Kidney epithelial cell (primary cell): ENCODE data around the gene SPTBN1. TPM values are rescaled to one million over a fixed set of nuclear protein-coding genes. Genes with fewer than 3 reads are reported as not detected.

ENCODE experiments used
- DNase-seq: peaks from one replicate; pipeline ENCODE4 v3.0.0-alpha.2; 2010; ENCODE audit warnings: low read depth
- H3K27me3 ChIP-seq: 2 replicates; pipeline ENCODE4 v1.6.0; 2011; ENCODE audit warnings: low read length; ENCODE audit not compliant: control insufficient read depth, insufficient read depth
- H3K36me3 ChIP-seq: 2 replicates; pipeline ENCODE4 v1.5.1; 2011; ENCODE audit warnings: low read length; ENCODE audit not compliant: control insufficient read depth, insufficient read depth
- H3K4me3 ChIP-seq: 2 replicates; pipeline ENCODE4 v1.5.1; 2011; ENCODE audit warnings: low read depth, mild to moderate bottlenecking, control low read depth, low read length
- total RNA-seq: library from RNA; depleted of rRNA; stranded (reverse); fragments of >200 nt; gene quantifications from 2 replicates; pipeline ENCODE4 v1.2.3, GENCODE V29; 2015
- TF ChIP-seq, protein P1 (sequence below): IDR thresholded peaks from 2 replicates; pipeline ENCODE4 v1.5.1; 2011; ENCODE audit warnings: mild to moderate bottlenecking, moderate library complexity, low read length, control low read depth, inconsistent platforms; ENCODE audit not compliant: insufficient read depth, poor library complexity, severe bottlenecking

Gene SPTBN1
- total RNA-seq, 1 donor from 2014 or later, result 492 TPM

DNA sequence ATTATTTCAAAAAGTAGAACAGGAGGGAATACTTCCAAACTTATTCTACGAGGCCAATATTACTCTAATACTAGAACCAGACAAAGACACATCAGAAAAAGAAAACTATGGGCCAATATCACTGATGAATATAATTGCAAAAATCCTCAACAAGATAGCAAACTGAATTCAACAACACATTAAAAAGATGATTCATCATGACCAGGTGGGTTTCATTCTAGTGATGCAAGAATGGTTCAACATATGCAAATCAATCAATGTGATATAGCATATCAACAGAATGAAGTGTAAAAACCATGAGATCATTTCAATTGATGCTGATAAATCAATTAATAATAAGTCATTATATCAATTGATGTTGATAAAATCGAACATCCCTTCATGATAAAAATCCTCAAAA, 244.9 kb downstream of the SPTBN1 start:
- H3K4me3 ChIP-seq, result no peak overlapping the region
- H3K27me3 ChIP-seq, result no peaks in the 10 kb centered on the region
- TF ChIP-seq, protein P1, sequence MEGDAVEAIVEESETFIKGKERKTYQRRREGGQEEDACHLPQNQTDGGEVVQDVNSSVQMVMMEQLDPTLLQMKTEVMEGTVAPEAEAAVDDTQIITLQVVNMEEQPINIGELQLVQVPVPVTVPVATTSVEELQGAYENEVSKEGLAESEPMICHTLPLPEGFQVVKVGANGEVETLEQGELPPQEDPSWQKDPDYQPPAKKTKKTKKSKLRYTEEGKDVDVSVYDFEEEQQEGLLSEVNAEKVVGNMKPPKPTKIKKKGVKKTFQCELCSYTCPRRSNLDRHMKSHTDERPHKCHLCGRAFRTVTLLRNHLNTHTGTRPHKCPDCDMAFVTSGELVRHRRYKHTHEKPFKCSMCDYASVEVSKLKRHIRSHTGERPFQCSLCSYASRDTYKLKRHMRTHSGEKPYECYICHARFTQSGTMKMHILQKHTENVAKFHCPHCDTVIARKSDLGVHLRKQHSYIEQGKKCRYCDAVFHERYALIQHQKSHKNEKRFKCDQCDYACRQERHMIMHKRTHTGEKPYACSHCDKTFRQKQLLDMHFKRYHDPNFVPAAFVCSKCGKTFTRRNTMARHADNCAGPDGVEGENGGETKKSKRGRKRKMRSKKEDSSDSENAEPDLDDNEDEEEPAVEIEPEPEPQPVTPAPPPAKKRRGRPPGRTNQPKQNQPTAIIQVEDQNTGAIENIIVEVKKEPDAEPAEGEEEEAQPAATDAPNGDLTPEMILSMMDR, result no peak
- no peak for DNase-seq
- H3K36me3 ChIP-seq, result no peaks in the 10 kb centered on the region

DNA sequence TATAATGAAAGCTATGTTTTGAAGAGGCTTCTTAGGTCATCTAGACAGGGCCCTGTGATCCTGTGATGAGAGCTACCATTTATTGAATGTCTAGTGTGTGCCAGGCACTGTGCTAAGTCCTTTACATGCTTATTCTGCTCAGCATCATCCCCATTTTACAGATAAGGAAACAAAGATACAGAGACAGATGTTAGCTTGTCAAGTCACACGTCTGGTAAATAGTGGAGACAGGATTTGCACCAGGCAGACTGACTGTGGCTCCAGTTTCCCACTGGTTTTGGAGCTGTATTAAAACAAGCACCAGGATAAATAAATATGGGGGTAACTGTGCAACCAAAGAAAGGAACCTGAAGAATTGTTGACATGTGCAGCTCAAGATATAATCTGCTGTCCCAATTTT, 248.1 kb downstream of the SPTBN1 start:
- no peak for DNase-seq
- Histone ChIP-seq H3K27me3 (no peaks in the 10 kb centered on the region), H3K36me3 (no peaks in the 10 kb centered on the region), H3K4me3 (no peak overlapping the region)
- TF ChIP-seq, protein P1, result no peak

DNA sequence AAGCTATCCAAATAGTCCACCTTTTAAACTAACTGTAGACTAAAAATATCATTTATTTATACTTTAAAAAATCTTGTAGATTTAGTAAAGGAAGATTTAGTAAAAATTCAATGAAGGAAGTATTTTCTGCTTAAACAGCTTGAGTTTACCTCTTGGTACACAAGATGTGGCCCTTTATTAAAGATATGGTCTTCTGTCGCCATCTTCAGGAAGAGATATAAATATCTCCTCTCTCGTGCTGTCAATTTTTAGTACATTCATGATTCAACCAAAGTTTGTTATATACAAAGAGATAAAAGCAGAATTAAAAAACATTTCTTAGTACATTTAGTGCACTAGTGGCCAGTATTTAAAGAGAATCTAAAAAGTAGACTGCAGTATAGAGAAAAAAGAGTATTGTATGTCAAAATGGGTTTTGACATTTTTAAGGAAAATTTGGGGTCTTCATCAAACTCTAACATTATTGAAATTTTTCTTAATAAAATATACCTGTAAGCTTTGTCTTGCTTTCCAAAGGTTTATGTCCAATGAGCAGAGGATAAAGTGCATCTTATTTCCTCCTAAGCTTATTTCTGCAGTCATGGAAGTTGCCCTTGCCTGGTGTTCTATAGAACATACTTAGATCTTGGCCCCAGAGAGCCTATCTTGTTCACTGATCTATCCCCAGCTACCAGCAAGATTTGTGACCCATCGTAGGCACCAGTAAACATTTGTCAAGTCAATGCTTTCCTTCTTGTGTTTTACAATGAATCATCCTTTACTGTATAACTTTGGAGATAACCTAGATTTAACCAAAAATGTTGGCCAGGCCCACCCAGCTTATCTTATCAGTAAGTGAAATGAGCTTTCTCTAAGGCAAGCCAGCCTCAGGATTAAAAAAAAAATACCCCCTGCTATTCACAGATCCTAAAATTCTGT, 248.8 kb downstream of the SPTBN1 start:
- no peak for DNase-seq

DNA sequence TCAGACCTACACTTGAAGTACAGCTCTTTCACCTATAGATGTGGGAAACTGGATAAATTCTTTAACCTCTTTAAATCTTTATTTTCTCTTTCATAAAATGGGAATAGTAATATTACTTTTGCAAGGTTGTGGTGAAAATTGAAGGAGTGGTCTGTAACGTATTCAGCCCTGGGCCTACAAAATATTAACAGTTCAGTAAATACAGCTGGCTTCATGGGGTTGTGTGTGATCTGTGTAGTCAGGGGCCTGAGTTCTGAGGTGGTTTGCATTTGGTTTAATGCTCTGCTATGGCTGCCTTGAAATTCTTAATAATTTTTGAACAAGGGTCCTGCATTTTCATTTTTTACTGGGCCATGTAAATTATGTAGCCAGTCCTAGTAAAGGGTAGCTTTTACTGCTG, 250.5 kb downstream of the SPTBN1 start:
- TF ChIP-seq, protein P1, result no peak
- Histone ChIP-seq H3K4me3 (no peak overlapping the region), H3K27me3 (peaks cover 3% of the 10 kb centered on the region), H3K36me3 (no peaks in the 10 kb centered on the region)
- DNase-seq, result no peak

More for the DNA sequence above, 248.8 kb downstream of the SPTBN1 start:
- Histone ChIP-seq H3K4me3 (no peak overlapping the region), H3K27me3 (peaks cover 3% of the 10 kb centered on the region), H3K36me3 (no peaks in the 10 kb centered on the region)
- TF ChIP-seq, protein P1, result peak; percentile 41

DNA sequence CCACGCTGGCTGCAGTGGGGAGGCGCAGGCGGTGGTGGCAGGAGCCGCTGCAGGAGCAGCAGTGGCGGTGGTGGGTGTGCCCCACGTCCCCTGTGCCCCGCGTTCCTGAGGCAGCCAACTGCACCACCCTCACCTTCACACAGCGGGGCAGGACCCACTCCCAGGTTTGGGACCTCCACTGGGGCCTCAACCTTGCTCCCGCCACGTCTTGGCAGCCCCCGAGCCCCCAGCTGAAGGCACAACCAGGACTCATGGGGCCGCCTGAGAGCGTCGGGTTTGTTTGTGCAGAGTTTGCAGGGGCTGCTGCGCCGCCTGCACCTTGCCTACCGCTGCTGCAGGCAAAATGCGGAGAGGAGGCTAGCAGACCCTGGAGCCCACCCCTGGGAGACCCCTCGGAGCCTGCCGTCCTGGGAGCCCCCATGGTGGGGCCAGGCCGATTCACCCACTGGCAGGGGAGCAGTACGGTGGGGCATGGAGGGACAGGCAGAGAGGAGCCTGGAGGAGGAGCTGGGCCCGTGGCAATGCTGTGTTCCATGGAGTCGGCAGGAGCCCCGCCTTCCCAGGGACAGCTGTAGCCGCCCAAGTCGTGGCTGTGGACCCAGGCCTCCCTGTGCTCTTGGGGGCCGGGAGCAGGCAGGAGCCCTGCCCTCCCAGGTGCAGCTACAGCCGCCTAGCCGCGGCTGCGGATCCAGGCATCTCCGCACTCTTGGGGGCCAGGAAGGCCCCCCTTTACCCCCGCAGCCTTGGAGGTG, 252.6 kb downstream of the SPTBN1 start:
- TF ChIP-seq, protein P1, result peak; percentile 24
- peaks cover 3% of the 10 kb centered on the region for H3K27me3 ChIP-seq
- no peak for DNase-seq
- H3K36me3 ChIP-seq, result no peaks in the 10 kb centered on the region
- H3K4me3 ChIP-seq, result peak overlapping the region; percentile 52
